GM12891 (cell line): ENCODE measurements around the gene ACOT13.
"Not testable (repeated sequence)": the region's sequence is repeated elsewhere in the genome, so short reads cannot be mapped to it uniquely, and the experiment has no call there.

Experiments used
- DNase-seq: peaks from one replicate; pipeline ENCODE4 v3.0.0; 2011; ENCODE audit warnings: low spot score; ENCODE audit not compliant: insufficient read length
- FAIRE-seq: peaks from 2 replicates; lab custom pipeline; 2011; peaks lifted over from hg19 to GRCh38; lab: Jason Lieb, UNC
- PAX5 ChIP-seq: IDR thresholded peaks from 2 replicates; pipeline ENCODE4 v1.6.1; 2011; ENCODE audit warnings: low read length, moderate library complexity, mild to moderate bottlenecking; ENCODE audit not compliant: insufficient read depth, severe bottlenecking
- POLR2A ChIP-seq: IDR thresholded peaks from 2 replicates; pipeline ENCODE4 v1.6.1; 2011; ENCODE audit warnings: low read depth, low read length, control low read depth
- POLR2AphosphoS5 ChIP-seq: IDR thresholded peaks from 2 replicates; pipeline ENCODE4 v1.6.1; 2011; ENCODE audit warnings: low read depth, low read length, control low read depth
- POU2F2 ChIP-seq: IDR thresholded peaks from 2 replicates; pipeline ENCODE4 v1.6.1; 2011; ENCODE audit warnings: low read depth, mild to moderate bottlenecking, control low read depth, low read length, moderate library complexity
- SPI1 ChIP-seq: IDR thresholded peaks from 2 replicates; pipeline ENCODE4 v1.6.1; 2011; ENCODE audit warnings: low read depth, low read length, control low read depth
- TAF1 ChIP-seq: IDR thresholded peaks from 2 replicates; pipeline ENCODE4 v1.6.1; 2011; ENCODE audit warnings: low read depth, low read length, control low read depth

The ACOT13 gene

DNA sequence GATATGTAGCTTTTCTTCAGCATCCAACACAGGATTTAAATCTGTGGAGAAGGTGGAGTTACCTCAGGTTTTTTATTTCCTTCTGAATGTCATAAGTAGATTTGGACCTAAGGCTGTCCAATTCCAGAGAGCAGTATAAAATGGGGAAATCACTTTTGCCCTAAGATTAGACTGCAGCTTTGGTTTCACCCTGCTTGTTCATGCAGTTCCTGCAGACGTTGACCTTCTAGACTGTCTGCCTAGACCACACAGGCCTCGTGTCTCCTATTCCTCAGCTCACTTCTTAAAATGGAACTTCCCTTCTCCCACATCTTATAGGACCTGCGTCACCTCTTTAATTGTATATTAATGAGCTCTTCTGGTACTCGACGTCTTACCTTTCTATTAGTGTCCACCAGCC is 78.0 kb downstream of the ACOT13 start:
- no peak for FAIRE-seq
- DNase-seq, result no peak

DNA sequence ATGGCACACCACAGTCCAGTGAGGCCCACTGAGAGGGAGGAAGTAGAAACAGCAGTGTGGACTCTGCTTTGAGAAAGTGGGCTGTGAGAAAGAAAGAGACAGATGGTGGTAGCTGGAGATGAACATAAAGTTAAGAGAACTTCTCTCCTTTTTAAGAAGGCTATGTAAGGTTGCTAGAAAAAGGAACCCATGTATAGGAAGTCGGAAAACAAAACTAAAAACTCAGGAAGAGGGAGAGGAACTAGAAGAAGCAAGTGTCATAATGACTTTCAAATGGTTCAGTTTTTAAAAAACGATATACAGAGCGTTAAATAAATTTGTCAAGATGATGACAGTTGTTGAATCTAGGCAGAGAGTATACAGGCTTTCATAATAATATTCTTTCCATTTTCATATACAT is 82.4 kb downstream of the ACOT13 start:
- FAIRE-seq (no peak), DNase-seq (no peak)
- no peak for TF ChIP-seq POU2F2
- no peak for TF ChIP-seq TAF1
- no peak for TF ChIP-seq PAX5
- TF ChIP-seq POLR2AphosphoS5, result no peak
- TF ChIP-seq POLR2A, result no peak

More for the DNA sequence above, 78.0 kb downstream of the ACOT13 start:
- no peak for TF ChIP-seq POLR2AphosphoS5
- no peak for TF ChIP-seq PAX5
- no peak for TF ChIP-seq POU2F2
- TF ChIP-seq TAF1, result no peak
- TF ChIP-seq SPI1, result no peak
- no peak for TF ChIP-seq POLR2A

DNA sequence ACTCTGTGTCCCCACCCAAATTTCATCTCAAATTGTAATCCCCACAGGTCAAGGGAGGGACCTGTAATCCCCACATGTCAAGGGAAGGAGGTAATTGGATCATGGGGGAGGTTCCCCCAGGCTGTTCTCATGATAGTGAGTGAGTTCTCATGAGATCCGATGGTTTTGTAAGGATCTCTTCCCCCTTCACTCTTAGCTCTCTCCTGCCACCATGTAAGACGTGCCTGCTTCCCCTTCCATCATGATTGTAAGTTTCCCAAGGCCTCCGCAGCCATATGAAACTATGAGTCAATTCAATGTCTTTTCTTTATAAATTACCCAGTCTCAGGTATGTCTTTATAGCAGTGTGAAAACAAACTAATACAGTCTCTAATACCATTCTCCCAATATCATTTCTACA is 84.0 kb downstream of the ACOT13 start:
- not testable (repeated sequence) for DNase-seq, FAIRE-seq

GRCh38 chr6:24752503-24752902 is 85.6 kb downstream of the ACOT13 start:
- TF ChIP-seq POLR2A (no peak), PAX5 (no peak), POU2F2 (no peak), TAF1 (no peak), SPI1 (no peak), POLR2AphosphoS5 (no peak)
- DNase-seq (no peak), FAIRE-seq (no peak)

DNA sequence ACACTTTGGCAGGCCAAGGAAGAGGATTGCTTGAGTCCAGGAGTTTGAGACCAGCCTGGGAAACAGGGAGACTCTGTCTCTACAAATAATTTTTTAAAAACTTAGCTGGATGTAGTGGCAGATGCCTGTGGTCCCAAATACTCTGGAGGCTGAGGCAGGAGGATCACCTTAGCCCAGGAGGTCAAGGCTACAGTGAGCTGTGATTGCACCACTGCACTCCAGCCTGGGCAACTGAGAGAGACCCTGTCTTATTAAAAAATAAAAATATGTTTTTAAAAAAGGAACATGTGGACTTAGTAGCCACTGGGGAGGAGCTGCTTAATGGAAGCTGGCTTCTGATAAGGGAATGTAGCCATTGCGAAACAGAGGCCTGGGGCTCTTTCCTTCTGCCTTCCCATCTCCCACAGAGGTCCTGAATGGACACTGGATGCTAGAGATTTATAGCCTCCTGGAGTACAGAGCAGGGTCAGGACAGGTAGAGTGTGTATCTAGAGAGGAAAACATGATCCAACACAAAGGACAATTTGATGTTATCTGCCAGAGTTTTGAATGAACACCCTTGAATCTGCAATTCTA is 86.1 kb downstream of the ACOT13 start:
- FAIRE-seq (no peak), DNase-seq (no peak)
- no peak for TF ChIP-seq POU2F2

DNA sequence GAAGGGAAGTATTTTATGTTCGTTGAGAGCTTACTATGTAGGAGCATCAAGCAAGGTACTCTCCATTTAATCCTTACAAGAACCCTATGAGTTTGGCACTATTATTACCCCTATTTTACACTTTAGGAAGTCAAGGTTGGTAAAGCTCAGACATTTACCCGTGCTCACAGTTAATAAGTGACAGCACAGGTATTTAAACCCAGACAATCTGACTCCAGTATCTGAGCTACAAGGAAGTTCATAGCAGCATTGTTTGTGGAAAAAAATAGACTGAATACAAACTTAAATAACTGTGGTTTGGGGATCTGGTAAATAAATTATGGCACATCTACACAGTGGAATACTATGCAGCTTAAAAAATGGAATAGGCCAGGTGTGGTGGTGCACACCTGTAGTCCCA is 86.7 kb downstream of the ACOT13 start:
- DNase-seq, result no peak
- no peak for TF ChIP-seq PAX5
- TF ChIP-seq POU2F2, result no peak
- TF ChIP-seq TAF1, result no peak
- no peak for TF ChIP-seq SPI1
- no peak for TF ChIP-seq POLR2A
- TF ChIP-seq POLR2AphosphoS5, result no peak
- FAIRE-seq, result no peak

DNA sequence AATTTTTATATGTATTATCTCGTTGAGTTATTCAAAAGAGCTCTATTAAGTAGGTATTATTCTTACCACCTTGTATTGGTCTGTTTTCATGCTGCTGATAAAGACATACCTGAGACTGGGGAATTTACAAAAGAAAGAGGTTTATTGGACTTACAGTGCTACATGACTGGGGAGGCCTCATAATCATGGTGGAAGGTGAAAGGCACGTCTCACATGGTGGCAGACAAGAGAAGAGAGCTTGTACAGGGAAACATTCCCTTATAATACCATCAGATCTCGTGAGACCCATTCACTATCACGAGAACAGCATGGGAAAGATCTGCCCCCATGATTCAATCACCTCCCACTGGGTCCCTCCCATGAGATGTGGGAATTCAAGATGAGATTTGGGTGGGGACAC is 87.5 kb downstream of the ACOT13 start:
- DNase-seq, result not testable (repeated sequence)

More for the DNA sequence above, 87.5 kb downstream of the ACOT13 start:
- not testable (repeated sequence) for FAIRE-seq
